LNCaP clone FGC (cell line): ENCODE measurements around the gene SETD1B.

ENCODE experiments used
- DNase-seq: peaks from one replicate; pipeline ENCODE4 v3.0.0-alpha.2; 2011; ENCODE audit warnings: low read depth
- H3K4me3 ChIP-seq: 2 replicates; pipeline ENCODE4 v1.5.1; 2011; ENCODE audit warnings: mild to moderate bottlenecking, low read depth, low read length, control low read depth
- TF ChIP-seq, protein P1 (sequence below): IDR thresholded peaks from 2 replicates; pipeline ENCODE4 v1.5.1; 2012; ENCODE audit warnings: mild to moderate bottlenecking; ENCODE audit not compliant: control insufficient read depth, insufficient read depth; ENCODE audit errors: extremely low read depth

The SETD1B gene

DNA sequence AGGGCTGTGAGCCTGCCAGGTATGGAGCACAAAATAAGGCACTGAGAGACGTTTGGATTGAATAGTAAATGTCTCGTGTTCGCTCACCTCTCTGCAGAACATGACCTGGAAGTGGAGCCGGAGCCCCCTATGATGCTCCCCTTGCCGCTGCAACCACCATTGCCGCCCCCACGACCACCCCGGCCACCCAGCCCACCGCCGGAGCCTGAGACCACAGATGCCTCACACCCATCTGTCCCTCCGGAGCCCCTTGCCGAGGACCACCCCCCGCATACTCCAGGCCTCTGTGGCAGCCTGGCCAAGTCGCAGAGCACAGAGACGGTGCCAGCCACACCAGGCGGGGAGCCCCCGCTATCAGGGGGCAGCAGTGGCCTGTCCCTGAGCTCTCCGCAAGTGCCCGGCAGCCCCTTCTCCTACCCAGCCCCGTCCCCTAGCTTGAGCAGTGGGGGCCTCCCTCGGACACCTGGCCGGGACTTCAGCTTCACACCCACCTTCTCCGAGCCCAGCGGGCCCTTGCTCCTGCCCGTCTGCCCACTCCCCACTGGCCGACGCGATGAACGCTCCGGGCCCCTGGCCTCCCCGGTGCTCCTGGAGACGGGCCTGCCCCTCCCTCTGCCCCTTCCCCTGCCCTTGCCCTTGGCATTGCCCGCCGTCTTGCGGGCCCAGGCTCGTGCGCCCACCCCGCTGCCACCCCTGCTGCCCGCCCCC is 18.7 kb downstream of the SETD1B start:
- DNase-seq = no peak
- TF ChIP-seq, protein P1, sequence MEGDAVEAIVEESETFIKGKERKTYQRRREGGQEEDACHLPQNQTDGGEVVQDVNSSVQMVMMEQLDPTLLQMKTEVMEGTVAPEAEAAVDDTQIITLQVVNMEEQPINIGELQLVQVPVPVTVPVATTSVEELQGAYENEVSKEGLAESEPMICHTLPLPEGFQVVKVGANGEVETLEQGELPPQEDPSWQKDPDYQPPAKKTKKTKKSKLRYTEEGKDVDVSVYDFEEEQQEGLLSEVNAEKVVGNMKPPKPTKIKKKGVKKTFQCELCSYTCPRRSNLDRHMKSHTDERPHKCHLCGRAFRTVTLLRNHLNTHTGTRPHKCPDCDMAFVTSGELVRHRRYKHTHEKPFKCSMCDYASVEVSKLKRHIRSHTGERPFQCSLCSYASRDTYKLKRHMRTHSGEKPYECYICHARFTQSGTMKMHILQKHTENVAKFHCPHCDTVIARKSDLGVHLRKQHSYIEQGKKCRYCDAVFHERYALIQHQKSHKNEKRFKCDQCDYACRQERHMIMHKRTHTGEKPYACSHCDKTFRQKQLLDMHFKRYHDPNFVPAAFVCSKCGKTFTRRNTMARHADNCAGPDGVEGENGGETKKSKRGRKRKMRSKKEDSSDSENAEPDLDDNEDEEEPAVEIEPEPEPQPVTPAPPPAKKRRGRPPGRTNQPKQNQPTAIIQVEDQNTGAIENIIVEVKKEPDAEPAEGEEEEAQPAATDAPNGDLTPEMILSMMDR = no peak

DNA sequence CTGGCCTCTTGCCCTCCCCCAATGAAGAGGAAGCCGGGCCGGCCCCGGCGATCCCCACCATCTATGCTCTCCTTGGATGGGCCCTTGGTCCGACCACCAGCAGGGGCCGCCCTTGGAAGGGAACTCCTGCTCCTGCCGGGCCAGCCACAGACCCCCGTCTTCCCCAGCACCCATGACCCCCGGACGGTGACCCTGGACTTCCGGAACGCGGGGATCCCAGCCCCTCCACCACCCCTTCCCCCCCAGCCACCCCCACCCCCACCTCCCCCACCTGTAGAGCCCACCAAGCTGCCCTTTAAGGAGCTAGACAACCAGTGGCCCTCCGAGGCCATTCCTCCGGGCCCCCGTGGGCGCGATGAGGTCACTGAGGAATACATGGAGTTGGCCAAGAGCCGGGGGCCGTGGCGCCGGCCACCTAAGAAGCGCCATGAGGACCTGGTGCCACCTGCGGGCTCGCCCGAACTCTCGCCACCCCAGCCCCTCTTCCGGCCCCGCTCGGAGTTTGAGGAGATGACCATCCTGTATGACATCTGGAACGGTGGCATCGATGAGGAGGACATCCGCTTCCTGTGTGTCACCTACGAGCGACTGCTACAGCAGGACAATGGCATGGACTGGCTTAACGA is 19.4 kb downstream of the SETD1B start:
- H3K4me3 ChIP-seq = no peak overlapping the region
- DNase-seq = no peak
- TF ChIP-seq, protein P1 = no peak

More for the DNA sequence above, 18.7 kb downstream of the SETD1B start:
- no peak overlapping the region for H3K4me3 ChIP-seq

DNA sequence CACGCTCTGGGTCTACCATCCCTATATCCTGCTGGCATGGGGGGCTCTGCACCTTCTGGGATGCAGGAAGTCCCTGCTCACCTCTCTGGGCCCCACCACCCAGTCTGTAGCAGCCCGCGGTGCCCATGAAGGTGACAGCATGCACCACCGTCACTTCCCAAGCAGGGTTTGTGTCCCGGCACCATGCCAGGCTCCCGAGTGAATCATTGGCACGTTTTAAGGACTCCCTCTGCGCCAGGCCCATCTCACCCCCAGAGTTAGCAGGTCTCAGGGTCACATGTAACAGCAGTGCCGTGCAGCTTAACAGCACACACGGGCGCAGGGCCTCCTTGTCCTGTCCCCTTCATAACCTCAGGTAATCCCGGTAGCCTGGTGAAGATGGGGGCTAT is 19.9 kb downstream of the SETD1B start:
- TF ChIP-seq, protein P1 = no peak
- no peak overlapping the region for H3K4me3 ChIP-seq
- no peak for DNase-seq

DNA sequence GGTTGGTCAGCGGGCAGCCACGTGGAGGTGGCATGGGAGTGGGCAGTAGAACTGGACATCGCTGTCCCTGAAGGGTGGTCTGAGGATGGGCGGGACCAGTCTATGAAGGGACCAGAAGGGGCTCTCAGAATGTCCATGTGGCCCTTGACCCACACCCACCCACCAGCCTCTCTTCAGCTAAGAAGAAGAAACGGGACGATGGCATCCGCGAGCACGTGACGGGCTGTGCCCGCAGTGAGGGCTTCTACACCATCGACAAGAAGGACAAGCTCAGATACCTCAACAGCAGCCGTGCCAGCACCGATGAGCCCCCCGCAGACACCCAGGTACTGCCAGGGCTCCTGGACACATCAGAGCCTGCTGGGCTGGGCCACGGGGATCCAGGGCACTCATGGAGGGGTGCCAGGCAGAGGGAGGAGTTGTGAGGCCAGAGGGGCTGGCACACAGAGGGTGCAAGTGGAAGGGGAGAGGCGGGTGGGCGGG is 21.3 kb downstream of the SETD1B start:
- TF ChIP-seq, protein P1 = no peak
- no peak for DNase-seq
- no peak overlapping the region for H3K4me3 ChIP-seq

DNA sequence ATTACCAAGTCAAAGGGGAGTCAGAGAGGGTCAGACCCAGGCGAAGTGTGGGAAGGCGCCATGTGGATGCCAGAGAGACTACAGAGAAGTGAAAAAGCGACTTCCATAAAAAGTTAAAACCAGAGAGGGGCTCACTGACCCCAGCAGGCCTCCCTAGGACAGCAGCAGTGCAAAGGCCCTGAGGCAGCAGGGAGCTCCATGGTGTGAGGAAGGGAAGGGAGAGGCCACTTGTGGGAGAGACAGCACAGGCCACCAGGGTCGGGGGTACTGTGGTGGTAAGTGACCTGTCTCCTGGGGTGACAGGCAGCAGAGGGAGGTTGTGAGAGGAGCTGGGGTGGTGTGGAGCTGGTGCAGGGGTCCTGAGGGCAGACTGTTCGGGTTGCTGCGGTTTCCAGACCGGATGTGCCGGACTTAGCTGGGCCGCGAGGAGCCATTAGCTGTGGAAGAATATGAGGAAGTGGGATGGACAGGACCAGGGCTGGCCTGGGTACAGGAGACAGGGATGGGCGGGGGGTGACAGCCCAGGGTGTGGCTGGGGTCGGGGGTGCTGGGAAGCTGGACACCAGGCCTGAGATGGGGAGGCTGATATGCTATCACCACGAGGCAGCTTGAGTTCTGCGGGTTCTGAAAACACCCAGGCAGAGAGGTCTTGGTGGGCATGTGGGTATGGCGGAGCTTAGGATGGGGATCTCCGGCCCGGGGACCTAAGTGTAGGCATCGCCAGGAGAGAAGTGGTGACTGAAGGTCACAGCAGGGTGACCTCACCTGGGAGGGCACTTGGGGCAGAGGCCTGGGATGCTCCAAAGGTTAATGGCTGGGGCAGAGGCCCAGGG is 22.7 kb downstream of the SETD1B start:
- TF ChIP-seq, protein P1 = no peak
- no peak overlapping the region for H3K4me3 ChIP-seq
- no peak for DNase-seq

DNA sequence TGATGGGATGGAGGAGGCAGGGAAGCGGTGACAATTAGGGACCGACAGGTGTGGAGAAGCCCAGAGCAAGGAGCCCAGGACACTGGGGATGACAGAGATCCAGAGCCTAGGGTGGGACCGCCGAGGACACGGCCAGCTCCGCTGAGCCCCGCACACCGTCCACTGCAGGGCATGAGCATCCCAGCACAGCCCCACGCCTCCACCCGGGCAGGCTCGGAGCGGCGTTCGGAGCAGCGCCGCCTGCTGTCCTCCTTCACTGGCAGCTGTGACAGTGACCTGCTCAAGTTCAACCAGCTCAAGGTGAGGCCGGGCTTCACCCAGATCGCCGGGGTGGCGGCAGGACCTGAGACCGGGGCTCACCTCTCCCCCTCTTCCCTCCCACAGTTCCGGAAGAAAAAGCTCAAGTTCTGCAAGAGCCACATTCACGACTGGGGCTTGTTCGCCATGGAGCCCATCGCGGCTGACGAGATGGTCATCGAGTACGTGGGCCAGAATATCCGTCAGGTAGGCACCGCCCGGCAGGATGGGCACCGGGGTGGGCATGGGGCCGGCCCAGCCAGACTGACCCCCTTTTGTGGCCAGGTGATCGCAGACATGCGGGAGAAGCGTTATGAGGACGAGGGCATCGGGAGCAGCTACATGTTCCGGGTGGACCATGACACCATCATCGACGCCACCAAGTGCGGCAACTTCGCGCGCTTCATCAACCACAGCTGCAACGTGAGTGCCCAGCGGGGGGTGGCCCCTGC is 23.7 kb downstream of the SETD1B start:
- DNase-seq = no peak
- TF ChIP-seq, protein P1 = no peak
- H3K4me3 ChIP-seq = no peak overlapping the region
